IMR-90 (cell line): ENCODE data around the gene GDPD5. TPM values are rescaled to one million over a fixed set of nuclear protein-coding genes. Genes with fewer than 3 reads are reported as not detected.

Source experiments
- ATAC-seq: fragments of 200-7000 bp; cut with Tn5 transposase; 2 replicates; pipeline ENCODE4 v1.9.1; 2020; ENCODE audit warnings: low read depth, mild to moderate bottlenecking, moderate library complexity
- BruUV-seq: library from RNA; stranded (reverse); fragments of 400-500 nt; replicated peaks from 2 replicates; lab custom pipeline; 2021; lab: Mats Ljungman, UMichigan
- CTCF ChIA-PET: fragments of 300-600 bp; formaldehyde crosslinking; extraction: SDS; loops from one replicate; lab custom pipeline; 2021; ENCODE audit warnings: antibody characterized with exemption; lab: Yijun Ruan, JAX
- POLR2A ChIA-PET: fragments of 300-600 bp; sonication (Branson Sonifier 250); formaldehyde crosslinking; loops from one replicate; lab custom pipeline; 2022; ENCODE audit warnings: antibody characterized with exemption; ENCODE audit not compliant: unreplicated experiment; lab: Charles Lee
- DNase-seq: peaks from one replicate; pipeline ENCODE4 v3.0.0; 2013
- H2AFZ ChIP-seq: replicated peaks from 2 replicates; pipeline ENCODE3; 2013; ENCODE audit warnings: low read length, mild to moderate bottlenecking; ENCODE audit not compliant: poor library complexity
- H2AK5ac ChIP-seq: 2 replicates; pipeline ENCODE4 v1.6.1; 2013; ENCODE audit warnings: low read depth, low read length, inconsistent platforms
- H2AK9ac ChIP-seq: replicated peaks from 2 replicates; pipeline ENCODE3; 2013; ENCODE audit warnings: mild to moderate bottlenecking, low read depth, low read length, moderate library complexity; ENCODE audit not compliant: poor library complexity
- H2BK120ac ChIP-seq: 2 replicates; pipeline ENCODE4 v1.6.1; 2013; ENCODE audit warnings: low read depth, low read length, inconsistent platforms
- H2BK15ac ChIP-seq: 3 replicates; pipeline ENCODE4 v1.6.1; 2013; ENCODE audit warnings: low read depth, low read length, inconsistent platforms
- H2BK20ac ChIP-seq: 2 replicates; pipeline ENCODE4 v1.6.1; 2013; ENCODE audit warnings: low read depth, mild to moderate bottlenecking, inconsistent platforms, low read length, moderate library complexity
- H2BK5ac ChIP-seq: 2 replicates; pipeline ENCODE4 v1.6.1; 2013; ENCODE audit warnings: mild to moderate bottlenecking, low read depth, low read length, inconsistent platforms; ENCODE audit not compliant: poor library complexity, severe bottlenecking
- H3K14ac ChIP-seq: replicated peaks from 2 replicates; pipeline ENCODE4 v1.6.1; 2013; ENCODE audit warnings: low read depth, low read length, inconsistent platforms
- H3K18ac ChIP-seq: 2 replicates; pipeline ENCODE4 v1.6.1; 2013; ENCODE audit warnings: low read depth, low read length, control low read depth
- H3K23ac ChIP-seq: 2 replicates; pipeline ENCODE4 v1.6.1; 2013; ENCODE audit warnings: low read depth, low read length, inconsistent platforms
- H3K27ac ChIP-seq: 2 replicates; pipeline ENCODE4 v1.5.1; 2013; ENCODE audit warnings: mild to moderate bottlenecking, control low read depth, low read length; ENCODE audit not compliant: insufficient read depth
- H3K27me3 ChIP-seq: 2 replicates; pipeline ENCODE4 v1.6.1; 2013; ENCODE audit warnings: low read length; ENCODE audit not compliant: control insufficient read depth, insufficient read depth
- H3K36me3 ChIP-seq: 2 replicates; pipeline ENCODE4 v1.6.1; 2013; ENCODE audit warnings: low read length, mixed read lengths; ENCODE audit not compliant: control insufficient read depth, insufficient read depth
- H3K4ac ChIP-seq: 2 replicates; pipeline ENCODE4 v1.6.1; 2013; ENCODE audit warnings: low read depth, low read length, inconsistent platforms
- H3K4me1 ChIP-seq: 2 replicates; pipeline ENCODE4 v1.6.1; 2013; ENCODE audit warnings: low read length, mixed read lengths; ENCODE audit not compliant: control insufficient read depth, insufficient read depth
- H3K4me2 ChIP-seq: 2 replicates; pipeline ENCODE4 v1.6.1; 2013; ENCODE audit warnings: low read depth, mild to moderate bottlenecking, control low read depth, low read length, moderate library complexity
- H3K4me3 ChIP-seq: 2 replicates; pipeline ENCODE4 v1.5.1; 2013; ENCODE audit warnings: low read depth, mild to moderate bottlenecking, control low read depth, low read length, moderate library complexity; ENCODE audit not compliant: insufficient read depth
- H3K56ac ChIP-seq: 2 replicates; pipeline ENCODE4 v1.6.1; 2013; ENCODE audit warnings: low read length, inconsistent platforms; ENCODE audit not compliant: insufficient read depth; ENCODE audit errors: extremely low read depth
- H3K79me1 ChIP-seq, 2 experiments: 2 replicates each; pipeline ENCODE4 v1.6.1; 2013; ENCODE audit warnings: low read length in 2 of 2, inconsistent platforms in 1 of 2, low read depth in 1 of 2
- H3K9ac ChIP-seq: 2 replicates; pipeline ENCODE4 v1.6.1; 2013; ENCODE audit warnings: low read depth, low read length, control low read depth
- H3K9me1 ChIP-seq: 2 replicates; pipeline ENCODE4 v1.6.1; 2013; ENCODE audit warnings: low read length, inconsistent platforms; ENCODE audit not compliant: insufficient read depth
- H3K9me3 ChIP-seq: 2 replicates; pipeline ENCODE4 v1.6.1; 2013; ENCODE audit warnings: low read length; ENCODE audit not compliant: control insufficient read depth, insufficient read depth
- H4K20me1 ChIP-seq: 2 replicates; pipeline ENCODE4 v1.6.1; 2013; ENCODE audit warnings: low read length, inconsistent platforms; ENCODE audit not compliant: insufficient read depth
- H4K5ac ChIP-seq: 2 replicates; pipeline ENCODE4 v1.6.1; 2013; ENCODE audit warnings: mild to moderate bottlenecking, low read depth, low read length, control low read depth
- H4K8ac ChIP-seq, 2 experiments: 2 replicates each; pipeline ENCODE4 v1.6.1; 2013; ENCODE audit warnings: low read depth in 2 of 2, low read length in 2 of 2, control low read depth in 1 of 2, inconsistent platforms in 1 of 2
- H4K91ac ChIP-seq: 2 replicates; pipeline ENCODE4 v1.6.1; 2013; ENCODE audit warnings: low read depth, low read length, inconsistent platforms; ENCODE audit not compliant: insufficient read depth
- CHD1 ChIP-seq: IDR thresholded peaks from 2 replicates; pipeline ENCODE4 v1.6.1; 2012; ENCODE audit warnings: low read depth, low read length, improper control_type of control experiment
- FOS ChIP-seq: fragments of 150-350 bp; IDR thresholded peaks from 2 replicates; pipeline ENCODE4 v1.6.1; 2016; ENCODE audit warnings: low read depth, low read length
- WGBS, 2 experiments: methylation state at CpG; one replicate each; pipeline versions ENCODE4 v1.1.5 to v1.1.7; 2013; ENCODE audit warnings: missing lambda C conversion rate in 2 of 2; ENCODE audit not compliant: insufficient read length in 1 of 2; ENCODE audit errors: extremely low coverage in 2 of 2; 5-methylcytosine and 5-hydroxymethylcytosine counted together
- dilution Hi-C: fragments of 300-500 bp; cut with HindIII; formaldehyde crosslinking; loops from one replicate; pipeline ENCODE4 v1.14.3; 2018; ENCODE audit warnings: low sequenced_read_pairs; ENCODE audit not compliant: unreplicated experiment
- in situ Hi-C: fragments of 300-500 bp; cut with MboI; formaldehyde crosslinking; loops from 3 replicates; pipeline ENCODE4 v1.14.3; 2019; ENCODE audit warnings: low sequenced_read_pairs, inconsistent platforms, mixed read lengths
- intact Hi-C: fragments of 100-400 bp; cut with micrococcal nuclease; formaldehyde crosslinking; loops from 2 replicates; pipeline ENCODE4 v1.10.0; 2022
- polyA plus RNA-seq, 3 experiments: library from polyadenylated mRNA; depleted of rRNA; stranded (reverse); fragments of >200 nt; gene quantifications; 2 replicates each; pipeline ENCODE4 v1.2.3, GENCODE V29; 2012; ENCODE audit warnings: low replicate concordance in 1 of 3
- total RNA-seq: library from RNA; depleted of rRNA; stranded (reverse); fragments of >200 nt; gene quantifications from 2 replicates; pipeline ENCODE4 v1.2.3, GENCODE V29; 2012
- TF ChIP-seq, protein P1 (sequence below): fragments of 150-350 bp; IDR thresholded peaks from 2 replicates; pipeline ENCODE4 v1.6.1; 2017; ENCODE audit warnings: mild to moderate bottlenecking, antibody characterized with exemption, low read length, low read depth

The GDPD5 gene
- total and polyA plus RNA-seq, 2 of the 4 experiments (the other 2 are of a cell fraction) = 2.0 to 7.9 TPM

DNA sequence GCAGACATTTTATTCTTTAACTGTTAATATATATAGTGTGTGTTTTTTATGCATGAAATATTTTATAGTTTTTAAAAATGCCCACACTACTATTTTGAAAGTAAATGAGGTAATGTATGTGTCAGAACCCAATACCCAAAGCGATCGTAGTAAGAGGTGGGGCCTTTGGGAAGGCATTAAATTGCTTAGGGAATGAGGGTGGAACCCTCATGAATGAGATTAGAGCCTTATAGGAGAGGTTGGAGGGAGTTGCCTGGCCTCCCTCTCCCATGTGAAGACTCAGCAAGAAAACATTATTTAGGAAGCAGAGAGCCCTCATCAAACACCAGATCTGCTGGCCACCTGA is 103.9 kb downstream of the GDPD5 start:
- Histone ChIP-seq H2BK120ac (no peak overlapping the region; the same call in 1 of the 2 replicates), H4K91ac (no peak overlapping the region), H3K27me3 (no peaks in the 10 kb centered on the region), H4K20me1 (no peaks in the 10 kb centered on the region), H3K4me1 (peaks cover 27% of the 10 kb centered on the region), H2AK5ac (no peak overlapping the region), H2AK9ac (no peak overlapping the region), H3K4me2 (0 out of 2 replicates have a peak overlapping the region, but pooled peaks have one; percentile 7), H3K27ac (no peak overlapping the region), H3K9ac (no peak overlapping the region), H3K18ac (no peak overlapping the region), H2BK20ac (no peak overlapping the region), H2BK15ac (no peak overlapping the region), H4K8ac (no peak overlapping the region; a peak in 1 of 4 replicates), H3K4ac (0 out of 2 replicates have a peak overlapping the region, but pooled peaks have one; percentile 33), H3K36me3 (peaks cover 17% of the 10 kb centered on the region), H3K9me1 (peaks cover 29% of the 10 kb centered on the region), H4K5ac (0 out of 2 replicates have a peak overlapping the region, but pooled peaks have one; percentile 27), H2BK5ac (no peak overlapping the region), H3K79me1 (peaks cover 14 to 27% of the 10 kb centered on the region in 2 experiments), H3K4me3 (no peak overlapping the region), H3K14ac (no peak overlapping the region), H3K23ac (no peak overlapping the region), H2AFZ (no peak overlapping the region), H3K56ac (no peak overlapping the region), H3K9me3 (no peaks in the 10 kb centered on the region)
- no TSS peak for BruUV-seq
- no peak for DNase-seq
- dilution Hi-C loops (no loop called here), in situ Hi-C loops (no loop called here), intact Hi-C loops (no loop called here)
- no CpG with 5 or more reads among the region's 2 CpGs for WGBS, 2 experiments
- no peak for TF ChIP-seq CHD1
- TF ChIP-seq FOS = no peak
- TF ChIP-seq, protein P1, sequence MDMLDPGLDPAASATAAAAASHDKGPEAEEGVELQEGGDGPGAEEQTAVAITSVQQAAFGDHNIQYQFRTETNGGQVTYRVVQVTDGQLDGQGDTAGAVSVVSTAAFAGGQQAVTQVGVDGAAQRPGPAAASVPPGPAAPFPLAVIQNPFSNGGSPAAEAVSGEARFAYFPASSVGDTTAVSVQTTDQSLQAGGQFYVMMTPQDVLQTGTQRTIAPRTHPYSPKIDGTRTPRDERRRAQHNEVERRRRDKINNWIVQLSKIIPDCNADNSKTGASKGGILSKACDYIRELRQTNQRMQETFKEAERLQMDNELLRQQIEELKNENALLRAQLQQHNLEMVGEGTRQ = no peak
- ChIA-PET POLR2A (no interaction called here), CTCF (no interaction called here)
- no peak for ATAC-seq
